GM18508 (cell line): ENCODE results near the gene PDHX.

ENCODE experiments used
- ATAC-seq: cut with Tn5 transposase; IDR thresholded peaks from one replicate; pipeline ENCODE4 v1.9.1; 2021; ENCODE audit warnings: moderate number of reproducible peaks; ENCODE audit not compliant: insufficient read depth, unreplicated experiment

Gene PDHX

DNA sequence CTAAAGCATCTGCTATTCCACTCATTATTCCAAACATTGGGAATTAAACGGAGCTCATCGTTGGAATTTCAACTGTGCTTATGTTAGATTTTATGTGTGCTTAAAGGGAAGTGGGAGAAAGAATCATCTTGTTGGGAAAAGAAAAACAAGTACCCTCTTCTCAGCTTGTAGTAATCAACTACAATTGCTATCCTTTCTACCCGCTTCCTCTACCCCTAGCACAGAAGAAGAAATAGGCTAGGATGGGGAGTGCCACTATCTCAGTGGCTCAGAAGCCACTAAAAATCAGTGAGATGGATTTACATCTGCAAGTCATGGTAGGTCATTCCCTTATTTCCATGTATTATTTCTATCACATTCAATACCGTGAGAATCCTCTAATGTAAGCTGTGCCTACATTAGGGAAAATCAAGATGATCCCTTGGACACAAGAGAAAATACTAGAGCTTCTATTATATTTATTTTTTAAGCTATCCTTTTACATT, 124.7 kb downstream of the PDHX start:
- no peak for ATAC-seq

DNA sequence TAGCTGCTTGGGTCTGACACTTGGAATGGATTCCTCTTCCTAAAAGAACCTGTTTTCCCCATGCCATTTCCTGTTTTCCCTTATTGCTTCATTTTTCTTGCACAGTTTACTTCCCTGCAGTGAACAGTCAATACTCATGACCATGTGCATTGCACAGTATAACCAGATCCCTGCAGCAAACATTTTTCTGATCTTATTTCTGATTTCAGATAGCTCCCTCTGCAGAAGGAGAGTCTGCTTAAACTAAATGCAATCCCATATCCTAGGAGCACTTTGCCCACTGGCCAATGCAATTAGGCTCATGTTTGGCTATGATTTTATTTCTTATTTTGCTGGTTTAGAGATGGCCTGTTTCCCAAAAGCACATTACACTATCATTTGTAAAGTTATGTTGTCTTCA, 125.8 kb downstream of the PDHX start:
- ATAC-seq = no peak

DNA sequence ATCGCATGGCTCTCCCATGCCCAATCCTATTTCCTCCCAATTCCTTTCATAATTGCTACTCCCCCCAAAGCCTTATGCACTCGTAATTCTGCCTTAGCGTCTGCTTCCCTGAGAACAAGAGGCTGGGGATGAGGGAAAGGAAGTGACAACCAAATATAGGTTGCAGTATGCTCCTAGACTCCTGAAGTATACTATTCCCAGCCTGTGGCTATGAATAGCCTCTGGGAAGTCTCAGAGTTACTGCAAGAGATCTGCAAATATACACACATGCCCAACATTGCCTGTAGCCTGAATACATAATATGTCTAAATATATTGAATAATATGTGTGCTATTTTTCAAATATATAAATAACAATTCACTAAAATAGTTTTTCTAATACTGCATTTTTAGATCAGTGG, 126.5 kb downstream of the PDHX start:
- no peak for ATAC-seq

DNA sequence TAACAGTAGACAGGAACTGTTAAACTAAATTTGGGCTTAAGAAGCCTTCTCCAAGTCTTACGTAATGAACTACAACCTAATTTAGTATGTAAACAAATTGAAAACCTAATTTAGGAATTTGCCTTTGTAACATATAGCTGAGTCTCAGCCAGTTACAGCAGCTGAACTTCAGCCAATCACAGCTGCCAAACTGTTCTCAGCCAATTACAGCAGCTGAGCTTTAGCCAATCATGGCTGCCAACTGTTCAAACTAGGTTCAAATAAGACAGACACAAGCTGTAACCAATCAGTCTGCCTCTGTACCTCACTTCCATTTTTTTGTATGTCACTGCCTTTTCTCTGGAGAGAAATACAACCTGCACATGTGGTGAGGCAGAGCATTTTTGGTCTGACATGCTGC, 127.5 kb downstream of the PDHX start:
- no peak for ATAC-seq

DNA sequence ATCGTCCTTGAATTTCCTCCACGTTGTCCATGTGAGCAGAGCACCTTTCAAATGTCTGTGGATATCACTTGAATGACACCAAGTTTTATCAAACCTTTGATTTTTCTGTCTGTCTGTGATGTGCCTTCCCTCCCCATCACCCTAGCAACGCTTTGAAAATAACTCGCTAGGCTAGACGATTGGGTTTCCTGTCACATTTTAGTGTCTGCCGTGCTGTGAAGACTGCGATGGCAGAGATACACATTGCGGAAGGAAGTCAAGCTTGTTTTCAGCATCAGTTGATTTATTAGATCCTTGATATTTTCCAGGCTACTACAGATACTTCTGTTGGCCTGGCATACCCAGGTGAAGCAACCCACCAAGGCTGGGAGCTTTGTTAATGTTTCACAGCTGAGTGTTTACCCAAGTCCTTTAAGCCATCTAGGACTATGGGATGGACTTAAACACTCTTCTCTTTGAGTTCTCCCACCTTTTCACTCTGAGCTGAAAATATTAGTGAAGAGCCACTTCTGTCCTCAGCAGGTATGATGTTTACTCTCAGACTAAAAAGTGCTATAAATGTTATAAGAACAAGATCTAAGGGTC, 128.9 kb downstream of the PDHX start:
- no peak for ATAC-seq
